ENCODE measurements around the gene CSKMT.
"Not testable (repeated sequence)": the region's sequence is repeated elsewhere in the genome, so short reads cannot be mapped to it uniquely, and the experiment has no call there.

- TF ChIP-seq CTCF, POLR2A (IDR thresholded peaks at IDR 0.05): not testable (repeated sequence)
Measured at GRCh38 chr11:62616957-62617356, 48.2 kb upstream of the CSKMT start.
